Bone marrow (tissue), 2 donors: ENCODE data around the gene CACNA2D2.
"Not testable (repeated sequence)": the region's sequence is repeated elsewhere in the genome, so short reads cannot be mapped to it uniquely, and the experiment has no call there.

ENCODE experiments used
- DNase-seq, 2 donors: peaks; one replicate each; lab custom pipeline; 2025; lab: John Stamatoyannopoulos, UW

The CACNA2D2 gene

GRCh38 chr3:50530001-50530970 lies 26.9 kb upstream of the CACNA2D2 start:
- no peak for DNase-seq

GRCh38 chr3:50525987-50526386 lies 22.6 kb upstream of the CACNA2D2 start:
- peak; percentile 14 to 19 for DNase-seq

GRCh38 chr3:50525191-50525910 lies 21.9 kb upstream of the CACNA2D2 start:
- DNase-seq: no peak

GRCh38 chr3:50524746-50525145 lies 21.3 kb upstream of the CACNA2D2 start:
- DNase-seq: no peak

GRCh38 chr3:50523279-50523811 lies 19.9 kb upstream of the CACNA2D2 start:
- DNase-seq: no peak

GRCh38 chr3:50521572-50521971 lies 18.1 kb upstream of the CACNA2D2 start:
- DNase-seq: no peak

- DNase-seq: no peak
Observed at GRCh38 chr3:50520849-50521248, 17.4 kb upstream of the CACNA2D2 start.

- DNase-seq: peak; percentile 12 to 32
Observed at GRCh38 chr3:50519471-50520089, 16.1 kb upstream of the CACNA2D2 start.

GRCh38 chr3:50518436-50518835 lies 15.0 kb upstream of the CACNA2D2 start:
- no peak for DNase-seq

GRCh38 chr3:50517721-50518206 lies 14.3 kb upstream of the CACNA2D2 start:
- DNase-seq: no peak

GRCh38 chr3:50516440-50516871 lies 13.0 kb upstream of the CACNA2D2 start:
- no peak for DNase-seq

GRCh38 chr3:50515565-50516439 lies 12.4 kb upstream of the CACNA2D2 start:
- DNase-seq: peak in 1 of 2 donors; percentile 33

- not testable (repeated sequence) for DNase-seq
Observed at GRCh38 chr3:50512908-50513307, 9.5 kb upstream of the CACNA2D2 start.

- no peak for DNase-seq
Observed at GRCh38 chr3:50512131-50512530, 8.7 kb upstream of the CACNA2D2 start.

- no peak for DNase-seq
Observed at GRCh38 chr3:50510325-50510724, 6.9 kb upstream of the CACNA2D2 start.

- DNase-seq: no peak
Observed at GRCh38 chr3:50509715-50510114, 6.3 kb upstream of the CACNA2D2 start.

GRCh38 chr3:50508821-50509220 lies 5.4 kb upstream of the CACNA2D2 start:
- DNase-seq: no peak

GRCh38 chr3:50506169-50506568 lies 2.7 kb upstream of the CACNA2D2 start:
- no peak for DNase-seq

- no peak for DNase-seq
Observed at GRCh38 chr3:50504681-50505080, 1.2 kb upstream of the CACNA2D2 start.

- DNase-seq: no peak
Observed at GRCh38 chr3:50502584-50503423, 630 bp downstream of the CACNA2D2 start.
